Sigmoid colon (tissue), 7 donors: ENCODE data around the gene CDKL1. TPM values are rescaled to one million over a fixed set of nuclear protein-coding genes. Genes with fewer than 3 reads are reported as not detected.
A peak's percentile ranks its signal among the peaks of the same experiment; 100 is the strongest.

ENCODE experiments used
- DNase-seq: peaks from one replicate; pipeline ENCODE4 v3.0.0-alpha.2; 2019
- H3K27ac ChIP-seq, 4 donors: fragments of 200-600 bp; sonication (generic); one replicate each; pipeline ENCODE4 v1.5.1; 2016 to 2019; ENCODE audit warnings: mild to moderate bottlenecking in 1 of 4
- H3K27me3 ChIP-seq, 3 donors: fragments of 200-600 bp; sonication (generic); one replicate each; pipeline ENCODE4 v1.5.1; 2019; ENCODE audit warnings: mild to moderate bottlenecking in 1 of 3
- H3K36me3 ChIP-seq, 4 donors: fragments of 200-600 bp; sonication (generic); one replicate each; pipeline ENCODE4 v1.5.1; 2016 to 2019
- H3K4me1 ChIP-seq, 4 donors: fragments of 200-600 bp; sonication (generic); one replicate each; pipeline ENCODE4 v1.5.1; 2017 to 2019
- H3K4me3 ChIP-seq, 4 donors: fragments of 200-600 bp; sonication (generic); one replicate each; pipeline ENCODE4 v1.5.1; 2017 to 2019; ENCODE audit warnings: mild to moderate bottlenecking in 2 of 4, moderate library complexity in 1 of 4
- H3K9me3 ChIP-seq, 4 donors: fragments of 200-600 bp in 3 of 4; sonication (generic) in 3 of 4; one replicate each; pipeline versions ENCODE4 v1.5.1 to v1.6.1; 2013 to 2019
- CTCF ChIP-seq, 4 experiments: fragments of 450-650 bp in 3 of 4; fragments of 200-600 bp in 1 of 4; IDR thresholded peaks; one replicate each; pipeline ENCODE4 v1.5.1; 2016 to 2019; ENCODE audit warnings: antibody characterized with exemption in 4 of 4, mild to moderate bottlenecking in 3 of 4, moderate library complexity in 2 of 4
- EP300 ChIP-seq, 4 donors: sonication (generic); formaldehyde crosslinking; IDR thresholded peaks; one replicate each; pipeline ENCODE4 v1.6.1; 2017; ENCODE audit warnings: antibody characterized with exemption in 4 of 4
- POLR2A ChIP-seq, 2 donors: fragments of 450-650 bp; IDR thresholded peaks; one replicate each; pipeline ENCODE4 v1.6.1; 2016; ENCODE audit warnings: antibody characterized with exemption in 2 of 2, mild to moderate bottlenecking in 2 of 2, moderate library complexity in 2 of 2
- POLR2AphosphoS5 ChIP-seq, 4 donors: sonication (generic); formaldehyde crosslinking; IDR thresholded peaks; one replicate each; pipeline ENCODE4 v1.6.1; 2017; ENCODE audit warnings: antibody characterized with exemption in 4 of 4
- WGBS, 2 donors: extraction: QIAGEN DNeasy Blood & Tissue Kit; methylation state at CpG; one replicate each; pipeline ENCODE4 v1.1.7; 2013; 5-methylcytosine and 5-hydroxymethylcytosine counted together
- intact Hi-C: fragments of 100-400 bp; cut with DNase I; formaldehyde crosslinking; loops from one replicate; pipeline ENCODE4 v1.15.1; 2023
- polyA plus RNA-seq, 3 donors: library from polyadenylated mRNA; stranded (reverse); fragments of 200-250 nt; gene quantifications; one replicate each; pipeline ENCODE4 v1.2.3, GENCODE V29; 2013
- total RNA-seq, 4 donors: library from RNA; depleted of rRNA; stranded (reverse); fragments of >200 nt; gene quantifications; one replicate each; pipeline ENCODE4 v1.1.0, GENCODE V29; 2016
- donor health status: healthy with polysubstance abuse.
- donor health status: Bipolar disorder and iron deficiency.
- donor health status: healthy.

The CDKL1 gene
- total and polyA plus RNA-seq, 7 donors: 4.2 to 91.8 (median 39.8) TPM

- no peak overlapping the region for H3K27ac ChIP-seq
These were observed 41.0 kb downstream of the CDKL1 start for GRCh38 chr14:50355692-50356091.

GRCh38 chr14:50354527-50354926 is 42.2 kb downstream of the CDKL1 start:
- no peak for TF ChIP-seq CTCF (IDR thresholded peaks at IDR 0.05)
- TF ChIP-seq POLR2A (IDR thresholded peaks at IDR 0.05): no peak
- TF ChIP-seq POLR2AphosphoS5 (IDR thresholded peaks at IDR 0.05): no peak
- TF ChIP-seq EP300 (IDR thresholded peaks at IDR 0.05): no peak
- H3K4me3 ChIP-seq: no peak overlapping the region
- WGBS, 2 donors: 66 to 74% methylated on average over 1 of the region's 1 CpG
- no peaks in the 10 kb centered on the region for H3K27me3 ChIP-seq
- peaks cover 0 to 43% (median 28%) of the 10 kb centered on the region in 4 donors for H3K4me1 ChIP-seq
- H3K9me3 ChIP-seq: no peaks in the 10 kb centered on the region
- no peak overlapping the region for H3K27ac ChIP-seq
- DNase-seq: no peak
- intact Hi-C loops: no loop called here
- H3K36me3 ChIP-seq: peaks cover 0 to 28% (median 8%) of the 10 kb centered on the region in 4 donors

More at GRCh38 chr14:50355692-50356091, 41.0 kb downstream of the CDKL1 start:
- Histone ChIP-seq H3K4me3 (no peak overlapping the region), H3K36me3 (peaks cover 0 to 28% (median 8%) of the 10 kb centered on the region in 4 donors), H3K27me3 (no peaks in the 10 kb centered on the region), H3K9me3 (no peaks in the 10 kb centered on the region), H3K4me1 (peaks cover 0 to 39% (median 22%) of the 10 kb centered on the region in 4 donors)
- no peak for TF ChIP-seq EP300 (IDR thresholded peaks at IDR 0.05)
- no peak for TF ChIP-seq CTCF (IDR thresholded peaks at IDR 0.05)
- no peak for TF ChIP-seq POLR2A (IDR thresholded peaks at IDR 0.05)
- no peak for TF ChIP-seq POLR2AphosphoS5 (IDR thresholded peaks at IDR 0.05)
- intact Hi-C loops: no loop called here
- no peak for DNase-seq
- 38 to 69% methylated on average over 1 of the region's 1 CpG for WGBS, 2 donors

GRCh38 chr14:50353126-50353525 is 43.6 kb downstream of the CDKL1 start:
- Histone ChIP-seq H3K27ac (peak overlapping the region in 3 of 4 donors; percentile 45 to 70 (median 66)), H3K9me3 (no peaks in the 10 kb centered on the region), H3K36me3 (peaks cover 0 to 20% (median 4%) of the 10 kb centered on the region in 4 donors), H3K27me3 (no peaks in the 10 kb centered on the region), H3K4me1 (peaks cover 0 to 57% (median 42%) of the 10 kb centered on the region in 4 donors), H3K4me3 (no peak overlapping the region)
- TF ChIP-seq EP300 (IDR thresholded peaks at IDR 0.05): no peak
- no peak for TF ChIP-seq POLR2A (IDR thresholded peaks at IDR 0.05)
- TF ChIP-seq POLR2AphosphoS5 (IDR thresholded peaks at IDR 0.05): no peak
- no peak for TF ChIP-seq CTCF (IDR thresholded peaks at IDR 0.05)
- no peak for DNase-seq
- intact Hi-C loops: no loop called here
- 87 to 91% methylated on average over 4 of the region's 4 CpGs for WGBS, 2 donors

- intact Hi-C loops: no loop called here
- Histone ChIP-seq H3K9me3 (no peaks in the 10 kb centered on the region), H3K4me3 (no peak overlapping the region), H3K27me3 (no peaks in the 10 kb centered on the region), H3K36me3 (peaks cover 0 to 15% (median under 1%) of the 10 kb centered on the region in 4 donors), H3K4me1 (peaks cover 0 to 62% (median 47%) of the 10 kb centered on the region in 4 donors), H3K27ac (peak overlapping the region in 3 of 4 donors; percentile 45 to 70 (median 66))
- DNase-seq: no peak
- peak in 1 of 4 donors; percentile 44 for TF ChIP-seq POLR2AphosphoS5 (IDR thresholded peaks at IDR 0.05)
- no peak for TF ChIP-seq EP300 (IDR thresholded peaks at IDR 0.05)
- WGBS, 2 donors: 85 to 90% methylated on average over 4 of the region's 4 CpGs
These were observed 44.1 kb downstream of the CDKL1 start for GRCh38 chr14:50352584-50352983.

- 74 to 89% methylated on average over 2 of the region's 2 CpGs for WGBS, 2 donors
- H3K4me1 ChIP-seq: peaks cover 0 to 76% (median 60%) of the 10 kb centered on the region in 4 donors
- no peak for DNase-seq
- H3K9me3 ChIP-seq: no peaks in the 10 kb centered on the region
- peaks cover 0 to 1% (median 0%) of the 10 kb centered on the region in 4 donors for H3K36me3 ChIP-seq
- no peak overlapping the region for H3K4me3 ChIP-seq
- no peaks in the 10 kb centered on the region for H3K27me3 ChIP-seq
- peak overlapping the region in 2 of 4 donors; percentile 66 to 70 for H3K27ac ChIP-seq
- intact Hi-C loops: no loop called here
- no peak for TF ChIP-seq POLR2AphosphoS5 (IDR thresholded peaks at IDR 0.05)
- no peak for TF ChIP-seq POLR2A (IDR thresholded peaks at IDR 0.05)
- no peak for TF ChIP-seq CTCF (IDR thresholded peaks at IDR 0.05)
- no peak for TF ChIP-seq EP300 (IDR thresholded peaks at IDR 0.05)
These were observed 45.7 kb downstream of the CDKL1 start for GRCh38 chr14:50350975-50351374.
